Duodenal mucosa (tissue), 2 donors: ENCODE results near the gene CTSE.

Experiments used
- H3K27ac ChIP-seq: one replicate; pipeline ENCODE4 v1.7.0; 2013; ENCODE audit warnings: low read depth, low read length
- H3K27me3 ChIP-seq, 2 donors: one replicate each; pipeline ENCODE4 v1.7.0; 2013; ENCODE audit warnings: low read length in 2 of 2, control low read depth in 1 of 2; ENCODE audit not compliant: insufficient read depth in 2 of 2, control insufficient read depth in 1 of 2
- H3K36me3 ChIP-seq, 2 donors: one replicate each; pipeline ENCODE4 v1.7.0; 2013; ENCODE audit warnings: low read length in 2 of 2, control low read depth in 1 of 2; ENCODE audit not compliant: insufficient read depth in 2 of 2, control insufficient read depth in 1 of 2
- H3K4me1 ChIP-seq, 2 donors: one replicate each; pipeline ENCODE4 v1.7.0; 2013; ENCODE audit warnings: low read length in 2 of 2, control low read depth in 1 of 2; ENCODE audit not compliant: insufficient read depth in 2 of 2, control insufficient read depth in 1 of 2
- H3K4me3 ChIP-seq, 2 donors: one replicate each; pipeline ENCODE4 v1.7.0; 2013; ENCODE audit warnings: low read length in 2 of 2, low read depth in 1 of 2
- H3K9ac ChIP-seq, 2 donors: one replicate each; pipeline ENCODE4 v1.7.0; 2013; ENCODE audit warnings: low read length in 2 of 2, low read depth in 1 of 2
- H3K9me3 ChIP-seq, 2 donors: one replicate each; pipeline ENCODE4 v1.7.0; 2013; ENCODE audit warnings: low read length in 2 of 2, control low read depth in 1 of 2; ENCODE audit not compliant: control insufficient read depth in 1 of 2

The CTSE gene

DNA sequence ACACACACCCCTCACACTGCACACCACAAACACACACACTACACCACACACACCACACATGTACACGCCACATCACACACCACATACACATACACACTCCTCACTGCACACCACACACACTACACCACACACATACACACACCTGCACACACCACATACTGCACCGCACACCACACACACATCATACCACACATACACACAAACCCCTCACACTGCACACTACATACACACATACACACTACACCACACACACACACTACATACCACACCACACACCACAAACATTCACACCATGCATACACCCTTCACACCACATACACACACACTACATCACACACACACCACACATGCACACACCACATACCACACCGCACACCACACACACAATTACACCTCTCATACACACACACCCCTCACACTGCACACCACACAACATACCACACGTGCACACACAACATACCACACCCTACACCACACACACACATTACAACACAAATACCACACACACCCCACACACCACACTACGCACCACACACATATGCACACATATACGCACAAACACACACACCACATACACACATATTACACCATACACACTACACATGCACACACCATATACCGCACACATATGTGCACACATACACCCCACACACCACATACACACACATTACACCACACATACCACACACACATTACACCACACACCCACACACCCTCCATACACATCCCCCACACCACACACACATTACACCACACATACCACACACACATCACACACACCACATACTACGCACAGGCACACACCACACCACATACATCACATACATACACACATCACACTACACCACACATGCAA lies 50.1 kb downstream of the CTSE start:
- Histone ChIP-seq H3K9ac (no peak overlapping the region), H3K9me3 (no peaks in the 10 kb centered on the region), H3K4me3 (no peak overlapping the region), H3K4me1 (no peaks in the 10 kb centered on the region), H3K36me3 (no peaks in the 10 kb centered on the region), H3K27me3 (peaks cover 0 to 3% of the 10 kb centered on the region in 2 donors), H3K27ac (no peak overlapping the region)

DNA sequence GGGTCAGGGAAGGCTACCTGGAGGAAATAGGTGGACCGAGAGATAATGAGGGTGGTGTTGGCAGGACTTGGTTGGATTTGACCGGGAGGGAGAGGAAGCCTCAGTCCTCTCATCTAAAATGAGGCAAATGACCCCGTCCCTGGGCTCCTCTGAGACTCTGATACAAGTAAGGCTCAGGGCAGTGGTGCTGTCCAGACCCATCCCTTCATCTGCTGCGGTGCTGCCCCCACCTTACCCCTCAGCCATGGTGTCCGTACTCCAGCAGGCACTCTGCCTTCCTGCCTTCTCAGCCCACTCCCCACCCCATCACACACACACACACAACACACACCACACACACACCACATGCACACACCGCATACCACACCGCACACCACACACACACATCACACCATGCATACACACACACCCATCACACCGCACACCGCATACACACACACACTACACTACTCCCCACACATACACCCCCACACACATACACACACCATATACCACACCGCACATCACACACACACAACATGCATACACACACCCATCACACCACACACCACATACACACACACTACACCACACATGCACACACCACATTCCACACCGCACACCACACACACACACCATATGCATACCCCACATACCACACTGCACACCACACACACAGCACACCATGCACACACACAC lies 51.1 kb downstream of the CTSE start:
- Histone ChIP-seq H3K27me3 (peaks cover 0 to 3% of the 10 kb centered on the region in 2 donors), H3K9me3 (no peaks in the 10 kb centered on the region), H3K27ac (no peak overlapping the region), H3K36me3 (no peaks in the 10 kb centered on the region), H3K9ac (no peak overlapping the region), H3K4me3 (no peak overlapping the region), H3K4me1 (no peaks in the 10 kb centered on the region)

DNA sequence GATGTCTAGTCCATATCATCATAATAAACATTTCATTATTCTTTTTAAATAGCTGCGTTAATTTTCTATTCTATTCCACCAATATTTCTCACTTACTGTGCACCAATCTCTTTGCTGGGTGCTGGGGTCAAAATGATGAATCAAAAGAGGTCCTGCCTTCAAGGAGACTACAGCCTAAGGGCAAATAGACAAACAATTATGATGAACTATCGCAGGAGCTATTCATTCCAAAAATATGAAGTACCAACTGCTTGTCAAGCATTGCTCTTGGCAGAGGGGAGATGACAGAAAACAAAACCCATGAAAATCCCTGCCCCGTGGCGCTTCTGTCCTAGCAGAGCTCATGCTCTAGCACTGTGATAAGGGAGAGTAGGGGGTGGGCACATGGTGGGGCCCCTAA lies 51.6 kb downstream of the CTSE start:
- peaks cover 0 to 3% of the 10 kb centered on the region in 2 donors for H3K27me3 ChIP-seq
- no peak overlapping the region for H3K27ac ChIP-seq
- no peaks in the 10 kb centered on the region for H3K9me3 ChIP-seq
- H3K4me3 ChIP-seq = no peak overlapping the region
- no peak overlapping the region for H3K9ac ChIP-seq
- no peaks in the 10 kb centered on the region for H3K36me3 ChIP-seq
- H3K4me1 ChIP-seq = no peaks in the 10 kb centered on the region

DNA sequence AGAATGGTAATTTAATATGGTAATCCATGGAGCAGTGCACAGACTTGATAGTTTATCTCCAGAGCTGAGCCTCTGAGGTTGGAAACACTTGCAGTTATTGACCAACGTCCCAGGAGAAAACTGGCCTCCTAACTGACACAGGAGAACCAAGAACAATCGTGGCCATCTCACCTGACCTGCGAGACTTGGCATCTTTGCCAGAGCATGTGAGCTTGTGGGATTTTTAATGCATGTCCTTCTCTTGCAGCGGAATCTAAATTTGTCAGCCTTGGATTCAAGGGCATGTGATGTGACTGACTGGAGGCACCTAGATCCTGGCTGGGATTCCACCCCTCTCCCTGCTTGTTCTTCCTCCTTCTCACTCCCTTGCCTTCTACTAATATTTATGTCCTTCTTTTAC lies 52.6 kb downstream of the CTSE start:
- Histone ChIP-seq H3K27me3 (peaks cover 0 to 3% of the 10 kb centered on the region in 2 donors), H3K9ac (no peak overlapping the region), H3K4me3 (no peak overlapping the region), H3K4me1 (no peaks in the 10 kb centered on the region), H3K36me3 (no peaks in the 10 kb centered on the region), H3K9me3 (no peaks in the 10 kb centered on the region), H3K27ac (no peak overlapping the region)

DNA sequence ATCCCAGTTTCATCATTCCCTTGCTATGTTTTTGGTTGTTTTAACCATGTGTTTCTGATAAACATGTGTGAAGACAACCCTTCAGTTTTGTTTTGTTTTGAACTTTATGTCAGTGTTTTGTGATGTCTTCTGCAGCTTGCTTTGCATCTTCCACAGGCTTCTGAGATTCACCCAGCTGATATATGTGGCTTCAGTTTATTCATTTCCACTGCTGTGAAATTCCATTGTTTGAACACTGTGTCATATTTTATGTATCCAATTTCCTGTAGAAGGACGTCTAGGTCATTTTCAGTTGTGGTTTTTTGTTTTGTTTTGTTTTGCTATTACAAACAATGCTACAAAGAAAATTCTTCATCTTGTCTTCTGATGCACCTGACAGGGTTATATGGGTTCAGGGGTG lies 53.2 kb downstream of the CTSE start:
- Histone ChIP-seq H3K9ac (no peak overlapping the region), H3K27me3 (peaks cover 0 to 3% of the 10 kb centered on the region in 2 donors), H3K9me3 (no peaks in the 10 kb centered on the region), H3K4me3 (no peak overlapping the region), H3K27ac (no peak overlapping the region), H3K4me1 (no peaks in the 10 kb centered on the region), H3K36me3 (no peaks in the 10 kb centered on the region)

DNA sequence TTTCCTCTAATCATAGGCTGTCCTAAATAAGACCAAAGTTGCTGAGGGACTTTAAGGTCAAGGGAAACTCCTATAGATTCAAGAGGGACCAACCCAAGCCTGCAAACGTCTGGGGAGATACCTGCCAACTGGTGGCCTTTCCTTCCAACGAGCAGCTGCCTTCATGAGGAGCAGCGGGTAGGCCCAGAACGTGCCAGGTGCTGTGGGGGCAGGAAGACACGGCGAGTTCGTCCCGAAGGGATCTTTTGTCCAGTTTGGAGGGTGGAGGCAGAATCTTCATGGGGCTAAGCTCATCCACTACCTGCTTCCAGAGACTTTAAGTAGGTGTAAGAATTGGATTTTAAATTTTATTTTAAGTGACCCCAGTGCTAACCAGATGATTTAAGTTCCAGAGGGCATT lies 54.5 kb downstream of the CTSE start:
- no peak overlapping the region for H3K9ac ChIP-seq
- H3K36me3 ChIP-seq = no peaks in the 10 kb centered on the region
- H3K4me3 ChIP-seq = no peak overlapping the region
- H3K9me3 ChIP-seq = no peaks in the 10 kb centered on the region
- H3K27ac ChIP-seq = no peak overlapping the region
- no peaks in the 10 kb centered on the region for H3K4me1 ChIP-seq
- H3K27me3 ChIP-seq = peaks cover 0 to 3% of the 10 kb centered on the region in 2 donors

DNA sequence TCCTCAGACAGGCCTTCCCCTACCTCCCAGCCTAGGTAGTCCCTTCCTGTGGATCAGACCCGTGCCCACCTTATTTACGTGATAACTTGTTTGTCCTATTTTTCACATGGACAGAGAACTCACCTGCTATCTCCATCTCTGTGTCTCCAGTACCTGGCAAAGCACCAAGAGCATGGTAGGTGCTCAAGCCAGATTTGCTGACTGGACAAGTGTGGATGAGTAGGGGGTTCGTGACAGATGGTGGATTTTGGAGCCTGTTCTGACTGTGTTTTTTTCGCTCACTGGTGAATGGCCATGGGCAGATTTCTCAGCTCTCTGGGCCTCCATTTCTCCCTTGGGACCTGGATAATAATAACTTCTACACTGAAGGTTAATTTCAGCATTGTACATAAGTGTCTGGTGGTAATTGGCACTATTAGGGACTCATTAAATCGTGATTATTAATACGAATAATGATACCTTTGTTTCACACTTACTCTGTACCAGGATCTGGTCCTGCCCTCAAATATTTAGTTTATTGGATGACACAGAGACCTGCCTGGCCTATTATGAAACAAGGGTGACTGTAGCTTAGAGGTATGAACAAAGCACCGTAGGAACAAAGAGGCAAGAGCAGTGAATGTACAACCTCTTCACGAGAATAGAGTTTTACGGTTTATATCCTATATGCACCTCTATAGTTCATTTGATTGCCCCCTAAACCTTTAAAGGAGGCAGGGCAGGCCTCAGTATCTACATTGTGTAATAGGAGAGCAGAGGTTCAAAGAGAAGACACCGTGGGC lies 56.0 kb downstream of the CTSE start:
- no peaks in the 10 kb centered on the region for H3K36me3 ChIP-seq
- no peaks in the 10 kb centered on the region for H3K27me3 ChIP-seq
- no peak overlapping the region for H3K27ac ChIP-seq
- H3K4me3 ChIP-seq = no peak overlapping the region
- no peak overlapping the region for H3K9ac ChIP-seq
- no peaks in the 10 kb centered on the region for H3K4me1 ChIP-seq
- H3K9me3 ChIP-seq = no peaks in the 10 kb centered on the region

DNA sequence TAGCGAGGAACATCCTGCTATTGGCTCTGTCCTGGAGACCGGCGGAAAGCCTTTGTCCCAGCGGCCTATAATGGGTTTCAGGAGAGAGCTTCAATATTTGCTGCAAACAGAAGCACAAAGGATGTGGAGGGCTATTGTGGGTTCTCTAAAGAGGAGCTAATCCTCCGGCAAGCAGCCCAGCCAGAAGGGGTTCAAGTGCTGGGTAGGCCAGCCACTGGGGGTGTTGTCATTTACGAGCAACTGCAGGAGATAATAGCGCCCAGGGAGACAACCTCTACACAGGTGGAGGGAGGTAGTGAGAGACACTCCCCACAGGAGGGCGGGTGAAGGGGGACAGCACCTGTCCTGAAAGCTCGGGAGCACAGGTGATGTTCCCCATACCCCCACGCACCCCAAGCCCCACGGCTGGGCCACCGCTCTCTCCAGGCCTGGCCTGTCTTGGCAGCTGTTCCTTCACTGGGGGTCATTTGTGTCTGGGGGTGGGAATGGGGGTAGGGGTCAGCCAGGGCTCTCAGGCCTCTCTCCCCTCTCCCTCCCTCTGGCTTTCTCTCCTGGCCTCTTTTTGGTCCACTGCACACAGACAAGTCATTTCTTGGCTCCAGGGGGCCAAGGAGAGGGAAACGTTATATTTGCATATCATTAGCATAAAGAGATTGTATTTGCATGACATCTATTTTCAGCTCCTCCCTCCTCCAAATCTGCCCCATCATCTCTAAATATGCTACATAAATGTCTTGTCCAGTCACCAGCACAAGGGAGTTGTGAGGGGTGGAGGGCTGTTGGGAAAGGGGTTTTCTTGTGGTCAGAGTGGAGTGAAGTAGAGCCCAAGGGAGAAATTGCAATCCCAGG lies 58.4 kb downstream of the CTSE start:
- Histone ChIP-seq H3K9me3 (no peaks in the 10 kb centered on the region), H3K4me1 (peaks cover 0 to 3% of the 10 kb centered on the region in 2 donors), H3K27ac (no peak overlapping the region), H3K27me3 (no peaks in the 10 kb centered on the region), H3K4me3 (no peak overlapping the region), H3K9ac (no peak overlapping the region), H3K36me3 (no peaks in the 10 kb centered on the region)

DNA sequence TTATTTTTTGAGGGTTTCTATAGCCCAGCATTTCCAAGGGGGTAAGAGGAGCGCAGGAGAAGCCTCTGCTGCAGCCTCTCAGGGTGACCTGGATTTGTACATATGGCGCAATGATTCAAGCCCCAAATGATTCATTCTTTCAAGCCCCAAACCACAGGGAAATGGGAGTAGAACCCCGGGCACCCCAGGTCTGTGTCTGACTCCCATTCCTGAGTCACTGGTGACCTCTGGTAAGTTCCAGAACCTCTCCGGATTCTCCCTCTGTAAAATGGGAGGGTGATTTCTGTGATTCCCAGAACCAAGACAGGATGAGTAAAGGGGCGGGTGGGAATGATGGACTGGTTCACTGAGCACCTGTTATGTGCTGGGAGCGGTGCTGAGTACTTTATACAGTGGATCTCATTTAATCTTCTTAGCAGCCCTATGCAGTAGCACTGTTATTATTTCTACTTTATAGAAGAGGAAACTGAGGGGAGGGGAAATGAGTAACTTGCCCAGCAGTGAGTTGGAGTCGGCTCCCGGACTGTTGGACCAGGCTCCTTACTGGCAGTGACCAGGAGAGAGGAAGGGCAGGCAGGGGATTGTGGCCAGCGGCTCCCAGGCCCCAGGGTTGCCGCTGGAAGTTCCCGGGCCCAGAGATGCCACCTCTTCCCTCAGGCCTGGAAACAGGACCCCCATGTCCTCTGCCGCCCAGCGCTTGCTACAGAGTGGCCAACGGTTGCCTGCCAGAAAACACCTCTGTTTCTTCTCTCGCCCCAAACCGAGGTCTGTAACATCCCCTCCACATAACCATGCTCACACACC lies 60.1 kb downstream of the CTSE start:
- no peaks in the 10 kb centered on the region for H3K27me3 ChIP-seq
- no peak overlapping the region for H3K27ac ChIP-seq
- no peaks in the 10 kb centered on the region for H3K36me3 ChIP-seq
- no peak overlapping the region for H3K9ac ChIP-seq
- H3K4me3 ChIP-seq = no peak overlapping the region
- H3K4me1 ChIP-seq = peaks cover 0 to 3% of the 10 kb centered on the region in 2 donors
- no peaks in the 10 kb centered on the region for H3K9me3 ChIP-seq
